Measurements from ENCODE around the gene CAPZB.
A peak's percentile ranks its signal among the peaks of the same experiment; 100 is the strongest.

CAPZB gene

DNA sequence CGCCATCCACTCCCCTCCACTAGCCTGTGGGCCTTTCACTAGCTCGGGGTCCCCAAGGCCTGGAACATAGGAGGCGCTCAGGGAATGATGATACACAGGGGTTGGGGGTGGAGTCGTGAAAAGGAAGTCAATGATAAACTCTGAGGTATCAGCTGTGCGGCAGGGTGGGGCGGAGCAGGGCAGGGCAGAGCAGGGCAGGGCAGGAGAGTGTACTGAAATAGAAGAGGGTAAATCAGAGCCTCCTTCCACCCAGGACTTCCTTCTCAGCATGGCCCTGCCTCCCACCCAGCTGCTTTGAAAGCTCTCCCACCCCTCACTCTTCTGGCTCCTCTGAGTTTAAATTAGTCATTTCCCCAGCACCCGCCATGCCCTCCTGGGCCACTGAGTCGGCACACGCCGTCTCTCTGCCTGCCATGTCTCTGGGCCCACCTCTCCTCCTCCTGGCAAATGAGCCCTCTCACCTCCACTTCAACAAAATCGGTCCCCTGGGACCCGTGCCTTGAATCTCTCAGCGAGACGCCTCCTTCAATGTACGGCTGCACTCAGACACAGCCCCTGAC lies 16.9 kb downstream of the CAPZB start:
- no peak for DNase-seq (ENCODE audit: low read depth, low spot score)

DNA sequence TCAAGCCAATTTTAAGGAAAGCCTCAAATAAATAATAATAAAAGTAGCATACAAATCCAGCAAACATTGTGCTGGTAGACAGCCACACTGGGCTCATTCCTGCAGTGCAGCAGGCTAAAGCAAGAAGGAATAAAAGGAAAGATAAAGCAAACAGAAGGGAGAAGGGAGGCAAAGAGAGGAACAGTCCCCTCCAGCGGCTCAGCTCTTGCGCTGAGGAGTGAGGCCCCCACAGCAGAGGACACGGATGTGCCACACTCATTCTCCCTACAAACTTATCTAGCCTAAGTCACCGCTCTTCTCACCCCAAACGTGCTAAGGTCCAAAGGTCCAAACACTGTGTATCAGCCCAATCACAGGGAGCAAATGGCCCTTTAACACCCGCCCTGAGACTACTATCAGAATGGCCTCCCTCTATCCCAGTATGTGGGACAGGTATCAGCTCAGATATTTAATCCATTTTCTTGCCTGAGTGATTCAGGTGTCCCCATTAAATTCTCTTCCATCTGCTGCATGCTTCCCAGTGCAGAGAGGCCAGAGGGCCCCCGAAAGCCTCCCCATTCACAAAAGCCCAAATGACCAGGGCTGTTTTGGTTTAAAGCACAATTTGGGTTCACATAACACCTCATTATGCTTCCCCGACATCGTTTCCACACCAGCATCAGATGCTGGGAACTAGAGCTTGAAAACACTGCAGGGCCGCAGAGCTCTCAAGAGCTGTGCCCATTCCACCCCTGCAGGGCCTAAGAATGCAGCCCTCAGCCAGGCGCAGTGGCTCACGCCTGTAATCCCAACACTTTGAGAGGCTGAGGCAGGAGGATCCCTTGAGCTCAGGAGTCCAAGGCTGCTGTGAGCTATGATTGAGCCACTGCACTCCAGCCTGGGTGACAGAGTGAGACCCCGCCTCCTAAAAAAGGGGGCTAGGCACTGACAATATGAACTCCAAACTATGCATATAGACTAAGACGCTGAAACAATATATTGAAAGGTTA lies 17.8 kb downstream of the CAPZB start:
- no peak for DNase-seq (ENCODE audit: low read depth, low spot score)

DNA sequence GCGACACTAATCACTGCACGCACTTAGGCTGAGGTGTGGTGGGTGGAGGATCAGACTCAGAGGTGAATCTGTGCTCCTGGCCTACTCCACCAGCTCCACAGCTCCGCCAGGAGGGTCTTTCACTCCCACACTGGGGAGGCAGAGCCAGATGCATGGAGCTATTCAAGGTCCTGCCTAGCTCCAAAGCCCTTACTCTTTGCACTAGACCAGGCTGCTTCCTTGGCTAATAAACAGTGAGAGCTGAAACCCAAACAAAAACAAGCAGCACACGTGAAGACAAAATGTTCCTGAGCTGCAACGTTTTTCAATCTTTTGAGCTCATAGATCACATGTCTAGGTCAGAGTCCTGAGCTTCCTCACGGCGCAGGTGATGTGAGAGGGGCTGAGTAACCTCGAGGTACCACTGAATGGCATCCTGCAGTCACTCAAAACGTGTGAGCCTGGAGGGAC lies 19.2 kb downstream of the CAPZB start:
- no peak for DNase-seq (ENCODE audit: low read depth, low spot score)

DNA sequence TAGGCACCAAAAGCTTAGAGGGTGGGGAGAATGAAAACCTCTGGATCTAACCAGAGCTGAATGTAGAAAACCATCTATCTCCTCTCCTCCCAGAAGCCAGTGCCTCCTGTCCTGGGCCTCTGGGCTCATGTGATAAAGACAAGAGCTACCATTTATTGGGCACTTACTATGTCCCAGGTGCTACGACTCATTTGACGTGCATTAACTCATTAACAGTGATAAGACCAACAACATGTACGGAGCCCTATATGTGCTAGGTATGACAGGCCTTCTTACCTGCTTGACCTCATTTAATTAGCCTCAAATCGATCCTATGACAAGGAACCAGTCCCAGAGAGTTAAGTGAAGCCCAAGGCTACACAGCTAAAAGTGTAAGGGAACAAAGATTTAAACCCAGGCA lies 19.7 kb downstream of the CAPZB start:
- no peak for DNase-seq (ENCODE audit: low read depth, low spot score)

DNA sequence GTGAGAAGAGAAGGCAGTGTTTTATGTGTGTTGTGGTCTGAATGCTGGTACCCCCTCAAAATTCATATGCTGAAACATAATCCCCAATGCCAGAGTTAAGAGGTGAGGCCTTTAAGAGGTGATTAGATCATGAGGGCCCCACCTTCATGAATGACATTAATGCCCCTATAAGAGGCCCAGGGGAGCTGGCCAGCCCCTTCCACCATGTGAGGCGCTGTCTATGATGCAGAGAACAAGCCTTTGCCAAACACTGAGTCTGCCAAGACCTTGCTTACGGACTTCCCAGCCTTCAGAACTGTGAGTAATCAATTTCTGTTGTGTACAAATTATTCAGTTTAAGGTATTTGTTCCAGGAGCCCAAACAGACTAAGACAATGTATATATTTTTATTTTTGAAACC lies 20.2 kb downstream of the CAPZB start:
- no peak for DNase-seq (ENCODE audit: low read depth, low spot score)

DNA sequence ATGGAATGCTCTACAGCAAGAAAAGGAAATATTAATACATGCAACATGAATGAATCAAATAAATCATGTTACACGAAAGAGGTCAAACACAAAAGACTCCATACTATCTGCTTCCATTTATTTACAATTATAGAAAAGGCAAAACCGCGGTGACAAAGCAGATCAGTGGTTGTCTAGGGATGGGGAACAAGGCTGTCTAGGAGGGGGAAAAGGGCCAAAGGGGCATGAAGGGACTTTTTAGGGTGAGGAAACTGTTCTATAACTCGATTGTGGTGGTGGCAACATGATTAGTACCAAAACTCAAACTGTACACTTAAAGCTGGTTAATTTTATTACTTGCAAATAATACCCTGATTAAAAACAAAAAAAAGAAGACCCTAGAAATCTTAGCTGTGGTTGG lies 20.6 kb downstream of the CAPZB start:
- DNase-seq (ENCODE audit: low read depth, low spot score), result no peak

DNA sequence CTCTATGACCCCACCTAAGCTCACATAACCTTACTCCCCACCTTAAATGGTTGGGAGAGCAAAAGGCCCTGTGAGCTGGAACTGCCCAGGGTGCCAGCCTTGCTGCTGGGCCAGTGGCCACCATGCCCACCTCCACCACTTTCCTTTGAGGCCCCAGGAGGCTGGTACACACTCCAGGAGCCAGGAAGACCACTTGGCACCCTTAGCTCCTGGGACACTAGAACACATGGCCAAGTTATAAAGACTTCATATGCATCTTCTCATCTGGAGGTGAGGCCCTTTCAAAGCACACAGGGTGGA lies 21.9 kb downstream of the CAPZB start:
- no peak for DNase-seq (ENCODE audit: low read depth, low spot score)

DNA sequence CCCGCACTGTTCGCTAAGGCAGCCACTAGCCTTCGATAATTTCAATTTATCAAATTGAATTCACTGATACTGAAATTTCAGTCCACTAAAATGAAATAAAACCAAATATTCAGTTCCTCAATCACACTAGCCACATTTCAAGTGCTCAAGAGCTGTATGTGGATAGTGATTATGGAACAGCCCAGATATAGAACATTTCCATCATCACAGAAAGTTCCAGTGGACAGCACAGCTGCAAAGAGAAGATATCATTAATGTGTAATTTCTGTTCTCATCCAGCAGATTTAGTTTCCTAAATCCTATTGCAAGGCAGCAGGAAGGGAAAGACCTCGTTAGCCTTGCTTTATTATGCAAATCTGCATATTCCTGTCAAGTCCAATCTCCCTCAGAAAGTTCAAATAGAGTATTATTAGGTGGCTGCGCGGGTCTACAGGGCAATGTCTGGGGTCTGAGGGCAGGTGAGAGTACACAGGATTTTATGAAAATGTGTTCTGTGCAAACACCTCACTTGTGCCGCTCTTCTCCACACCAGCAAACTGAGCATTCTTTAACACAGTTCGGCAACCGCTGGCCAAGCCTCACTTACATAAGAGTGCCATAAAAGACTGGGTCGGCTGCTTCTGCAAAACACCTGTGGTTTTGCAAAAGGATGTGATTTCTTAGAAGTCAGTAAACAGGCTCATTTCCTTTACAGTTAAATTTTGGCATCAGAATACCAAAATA lies 22.4 kb downstream of the CAPZB start:
- no peak for DNase-seq (ENCODE audit: low read depth, low spot score)

DNA sequence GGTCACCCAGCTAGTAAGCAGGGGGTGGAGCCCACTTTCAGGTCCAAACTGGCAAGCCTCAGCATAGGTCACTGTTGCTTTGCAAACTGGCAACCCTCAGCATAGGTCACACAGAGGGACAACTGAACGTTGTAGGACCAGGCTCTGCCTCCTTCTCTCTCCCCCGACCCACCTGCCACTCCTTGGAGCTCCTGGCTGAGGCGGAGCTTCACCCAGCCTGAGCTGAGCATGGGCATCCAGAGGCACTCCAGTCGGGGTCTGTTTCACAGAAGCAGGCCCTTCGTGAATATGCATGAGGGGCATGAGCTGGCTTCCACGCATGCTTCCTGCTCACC lies 24.2 kb downstream of the CAPZB start:
- DNase-seq (ENCODE audit: low read depth, low spot score), result no peak

DNA sequence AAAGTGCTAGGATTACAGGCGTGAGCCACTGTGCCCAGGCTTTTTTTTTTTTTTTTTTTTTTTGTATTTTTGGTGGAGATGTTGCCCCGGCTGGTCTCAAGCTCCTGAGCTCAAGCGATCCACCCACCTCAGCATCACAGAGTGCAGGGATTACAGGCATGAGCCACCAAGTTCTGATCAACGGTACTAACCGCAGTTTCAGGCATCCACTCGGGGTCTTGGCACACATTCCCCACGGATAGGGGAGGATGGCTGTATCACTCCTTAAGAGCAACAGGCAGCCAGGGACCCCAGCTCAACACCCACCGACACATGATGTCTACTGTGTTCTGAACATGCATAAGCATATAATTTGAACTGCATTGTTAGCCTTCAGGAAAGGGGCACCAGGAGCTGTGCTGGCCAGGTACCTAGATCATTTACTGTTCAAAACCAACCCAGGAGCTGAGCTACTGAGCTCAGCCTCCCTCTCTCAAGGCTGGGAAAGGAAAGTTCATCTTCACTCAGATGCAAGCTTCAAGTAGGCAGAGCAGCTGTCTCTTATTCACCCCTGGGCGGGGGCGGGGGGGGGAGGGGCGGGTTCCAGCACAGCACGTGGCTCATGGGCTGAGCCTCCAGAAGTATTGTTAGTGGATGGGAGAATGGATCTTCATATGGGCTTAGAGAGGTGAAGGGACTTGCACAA lies 24.7 kb downstream of the CAPZB start:
- DNase-seq (ENCODE audit: low read depth, low spot score), result no peak

DNA sequence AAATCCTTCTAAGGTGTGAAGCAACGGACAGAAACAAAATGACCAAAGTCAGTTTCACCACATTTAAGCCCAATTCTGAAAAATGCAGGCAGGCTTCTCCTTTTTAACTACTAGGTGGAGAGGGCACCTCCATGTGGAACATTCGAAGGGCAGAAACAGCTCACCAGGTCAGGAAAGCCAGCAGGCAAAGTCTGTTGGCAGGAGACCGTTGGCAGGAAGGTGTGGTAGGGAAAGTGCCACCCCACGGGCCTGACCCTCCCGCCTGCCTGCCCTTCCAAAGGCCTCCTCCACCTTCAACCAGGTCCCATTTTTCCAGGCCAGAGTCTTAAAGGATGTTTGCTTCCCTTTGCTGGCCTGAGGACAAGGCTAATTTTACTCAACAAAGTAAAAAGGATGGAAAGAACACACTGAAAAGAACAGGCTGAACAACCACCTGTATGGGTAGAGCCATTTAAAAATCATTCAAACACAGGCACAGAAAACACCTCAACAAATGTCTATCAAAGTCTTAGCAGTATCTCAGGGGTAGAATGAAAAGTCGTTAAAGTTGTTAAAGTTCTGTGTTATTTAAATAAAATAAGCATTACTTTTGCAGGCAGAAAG lies 26.4 kb downstream of the CAPZB start:
- DNase-seq (ENCODE audit: low read depth, low spot score), result no peak

DNA sequence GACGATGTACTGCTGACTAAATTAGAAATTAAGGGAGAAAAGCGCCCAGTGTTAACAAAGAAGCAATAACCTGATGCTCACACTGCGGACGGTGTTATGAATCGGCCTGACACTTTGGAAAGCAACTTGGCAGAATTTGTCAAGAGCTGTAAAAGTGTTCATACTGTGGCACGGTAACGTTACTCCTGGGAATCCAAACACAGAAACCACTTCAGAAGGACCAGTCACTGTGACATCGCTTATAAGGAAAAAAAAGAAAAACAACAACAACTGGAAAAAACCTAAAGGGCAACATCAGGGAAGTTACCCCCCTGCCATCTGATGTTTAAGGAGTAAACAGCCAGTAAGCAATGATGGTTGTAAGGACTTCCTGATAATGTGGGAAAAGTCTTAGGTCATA lies 27.7 kb downstream of the CAPZB start:
- no peak for DNase-seq (ENCODE audit: low read depth, low spot score)

DNA sequence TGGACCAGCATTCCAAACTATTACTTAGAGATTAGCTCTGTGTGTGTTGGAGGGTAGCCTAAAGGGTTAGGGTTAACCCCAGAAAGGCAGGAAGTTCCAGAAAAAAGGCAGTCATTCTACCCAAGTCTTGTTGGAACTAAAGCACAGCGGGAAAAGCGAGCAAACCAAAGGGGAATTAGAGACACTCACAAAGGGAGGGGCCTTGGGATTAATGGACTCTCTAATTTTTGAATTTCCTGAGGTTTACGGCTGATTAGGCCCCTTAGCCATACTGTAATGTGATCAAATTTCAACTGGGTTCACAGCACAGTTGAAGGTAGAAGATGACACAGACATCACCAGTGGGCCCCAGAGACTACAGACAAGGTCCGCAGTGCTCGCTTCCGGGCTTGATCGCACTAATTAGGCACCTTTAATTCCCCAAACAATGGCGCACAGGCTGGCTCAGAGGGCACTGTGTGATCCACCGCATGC lies 28.3 kb downstream of the CAPZB start:
- DNase-seq (ENCODE audit: low read depth, low spot score), result no peak

DNA sequence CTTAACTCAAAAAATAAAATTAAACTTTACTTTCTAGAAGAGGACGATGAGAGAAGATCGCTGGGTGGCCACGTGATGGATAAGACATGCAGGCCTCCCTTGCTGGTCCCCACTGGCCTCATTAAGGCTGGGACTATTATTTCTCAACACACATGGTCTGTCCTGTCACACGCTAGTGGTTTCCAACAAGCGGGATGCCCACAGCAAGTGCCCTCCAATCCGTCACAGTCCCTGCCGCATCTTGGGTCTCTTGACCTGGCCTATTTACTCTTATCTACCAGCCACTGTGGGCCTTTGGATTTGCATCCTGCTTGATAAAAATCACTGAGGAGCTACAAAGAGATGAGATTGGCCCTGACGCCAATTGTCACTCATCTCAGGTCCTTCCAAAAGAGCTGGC lies 30.0 kb downstream of the CAPZB start:
- no peak for DNase-seq (ENCODE audit: low read depth, low spot score)

DNA sequence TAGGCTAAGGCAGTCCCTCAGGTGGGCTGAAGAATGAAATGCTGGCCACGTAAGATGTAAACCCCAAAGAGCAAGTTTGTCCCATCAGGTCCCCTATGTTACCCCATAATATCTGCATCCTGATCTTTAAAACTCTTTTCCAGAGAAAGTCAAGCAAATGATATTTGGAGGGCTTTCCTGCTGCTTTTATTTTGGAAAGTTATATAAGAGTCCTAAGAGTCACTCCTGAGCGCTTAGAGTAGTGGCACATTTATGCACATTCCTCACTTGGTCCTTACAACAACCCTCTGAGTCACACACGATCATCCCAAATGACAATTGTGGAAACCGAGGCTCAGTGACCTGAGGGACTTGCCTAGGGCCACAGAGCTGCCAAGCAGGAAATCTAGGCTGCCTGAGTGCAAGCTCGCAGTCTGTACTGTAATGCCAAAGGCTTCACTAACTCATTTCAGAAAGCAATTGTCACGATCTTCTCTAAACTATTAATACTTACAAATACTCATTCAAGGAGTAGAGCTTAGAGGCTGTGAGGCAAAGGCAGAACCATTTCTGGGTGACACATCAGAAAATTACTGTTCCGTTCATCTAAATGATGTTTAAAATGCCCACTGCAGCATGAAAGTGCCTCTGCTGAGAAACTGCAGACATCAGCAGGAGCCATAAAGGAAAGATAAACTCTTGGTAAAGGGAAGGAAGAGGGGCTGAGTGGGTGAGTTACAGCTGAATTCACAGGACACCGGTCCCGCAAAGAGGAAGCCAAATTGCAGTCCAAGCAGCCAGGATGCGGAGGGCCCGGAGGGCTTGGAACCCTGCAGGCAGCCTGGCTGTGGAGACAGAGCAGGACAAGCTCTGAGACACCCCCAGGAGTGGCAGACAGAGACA lies 30.8 kb downstream of the CAPZB start:
- peak; percentile 67 for DNase-seq (ENCODE audit: low read depth, low spot score)

DNA sequence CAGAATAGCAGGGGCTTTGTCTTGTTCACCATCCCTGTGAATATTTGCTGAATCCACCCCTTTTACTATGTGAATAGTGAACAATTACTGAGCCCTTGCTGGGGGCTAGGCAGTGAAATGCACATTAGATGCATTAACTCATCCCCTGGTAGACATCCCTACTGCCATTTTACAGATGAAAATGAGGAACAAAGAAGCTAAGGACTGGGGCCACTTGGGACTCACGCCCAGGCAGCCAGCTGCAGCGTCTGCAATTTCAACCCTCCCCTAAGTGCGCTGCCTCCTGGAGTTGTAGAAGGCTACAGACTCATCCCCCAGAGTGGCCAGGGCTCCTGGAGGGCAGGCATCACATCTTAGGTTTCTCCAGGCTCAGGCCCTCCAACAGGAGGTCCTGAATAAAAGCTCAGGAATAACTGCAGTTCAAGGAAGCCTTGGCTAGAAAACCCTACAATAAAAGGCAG lies 31.6 kb downstream of the CAPZB start:
- no peak for DNase-seq (ENCODE audit: low read depth, low spot score)

DNA sequence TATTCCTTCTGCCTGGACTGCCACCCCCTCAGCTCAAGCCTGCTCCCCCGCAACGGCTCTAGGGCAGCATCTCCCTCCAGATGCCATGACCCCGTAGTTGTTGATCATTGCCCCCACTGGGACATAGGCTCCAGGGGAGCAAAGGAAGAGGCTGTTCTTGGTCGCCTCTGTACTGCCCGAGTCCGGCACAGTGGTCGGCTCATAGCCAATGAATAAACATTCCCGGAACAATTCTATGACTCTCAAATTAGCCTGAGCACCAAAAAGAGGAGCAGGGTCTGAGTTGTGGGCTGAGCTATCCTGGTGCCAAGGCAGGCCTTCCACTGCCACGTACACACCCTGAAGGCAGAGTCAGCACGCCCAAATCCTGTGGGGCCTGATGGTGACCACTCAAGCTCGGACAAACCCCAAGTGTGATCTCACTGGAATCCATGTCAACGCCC lies 33.1 kb downstream of the CAPZB start:
- DNase-seq (ENCODE audit: low read depth, low spot score), result no peak

DNA sequence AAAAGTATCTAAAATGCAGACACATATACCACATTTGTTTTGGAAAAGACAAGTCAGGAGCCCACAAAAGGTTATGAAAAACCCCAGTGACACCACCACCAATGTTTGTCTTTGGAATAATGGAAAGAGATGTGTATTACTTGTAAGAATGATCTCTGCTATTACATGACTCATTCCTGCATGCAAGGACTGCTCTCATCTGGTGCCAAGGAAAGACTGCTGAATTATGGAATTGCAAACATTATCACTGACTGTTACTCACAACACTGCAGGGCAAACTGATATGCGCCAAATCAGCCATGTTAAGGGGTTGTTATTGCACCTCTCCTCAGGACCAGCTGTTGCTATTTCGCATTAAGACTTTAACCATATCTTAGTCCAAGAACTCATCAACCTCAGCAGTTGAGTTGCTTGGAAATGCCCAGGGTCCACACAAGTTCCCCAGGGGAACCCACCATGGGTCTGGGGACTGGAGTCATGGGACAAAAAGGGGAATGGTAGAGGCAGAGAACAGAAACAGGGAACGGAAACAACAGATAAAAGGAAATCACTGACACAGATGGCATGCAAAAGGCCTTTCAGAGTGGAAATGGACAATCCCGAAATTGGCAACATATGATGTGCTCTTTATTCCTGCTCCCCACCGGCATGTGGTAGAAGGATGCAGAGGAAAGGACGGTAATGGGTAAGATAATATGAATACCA lies 34.4 kb downstream of the CAPZB start:
- DNase-seq (ENCODE audit: low read depth, low spot score), result no peak

DNA sequence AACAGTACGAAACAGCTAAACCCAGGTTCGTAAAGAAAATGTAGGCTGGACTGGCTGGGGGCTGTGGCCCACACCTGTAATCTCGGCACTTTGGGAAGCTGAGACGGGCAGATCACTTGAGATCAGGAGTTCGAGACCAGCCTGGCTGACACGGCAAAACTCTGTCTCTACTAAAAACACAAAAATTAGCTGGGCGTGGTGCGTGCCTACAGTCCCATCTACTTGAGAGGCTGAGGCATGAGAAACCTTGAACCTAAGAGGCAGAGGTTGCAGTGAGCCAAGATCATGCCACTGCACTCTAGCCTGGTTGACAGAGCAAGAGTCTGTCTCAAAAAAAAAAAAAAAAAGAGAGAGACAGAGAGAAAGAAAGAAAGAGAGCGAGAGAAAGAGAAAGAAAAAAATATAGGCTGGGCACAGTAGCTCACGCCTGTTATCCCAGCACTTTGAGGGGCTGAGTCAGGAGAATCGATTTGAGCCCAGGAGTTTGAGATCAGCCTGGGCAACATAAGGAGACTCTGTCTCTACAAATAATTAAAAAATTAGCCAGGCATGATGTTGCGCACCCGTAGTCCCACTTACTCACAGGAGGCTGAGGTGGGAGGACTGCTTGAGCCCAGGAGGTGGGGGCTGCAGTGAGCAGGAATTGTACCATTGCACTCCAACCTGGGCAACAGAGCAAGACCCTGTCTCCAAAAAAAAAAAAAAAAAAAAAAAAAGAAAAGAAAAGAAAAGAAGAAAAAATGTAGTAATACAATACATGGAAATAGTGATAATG lies 35.7 kb downstream of the CAPZB start:
- no peak for DNase-seq (ENCODE audit: low read depth, low spot score)
